Adrenal gland (tissue), 5 donors: ENCODE results near the gene QRICH2.

Source experiments
- CTCF ChIP-seq, 6 experiments: fragments of 450-650 bp in 4 of 6; fragments of 200-600 bp in 2 of 6; sonication (generic) in 1 of 6; IDR thresholded peaks; 1 replicate in 5 of 6; 2 replicates in 1 of 6; pipeline versions ENCODE4 v1.5.1 to v1.8.0; 2016 to 2021; ENCODE audit warnings: antibody characterized with exemption in 6 of 6, mild to moderate bottlenecking in 2 of 6, moderate library complexity in 1 of 6
- POLR2A ChIP-seq, 2 donors: fragments of 450-650 bp; IDR thresholded peaks; one replicate each; pipeline ENCODE4 v1.6.1; 2017; ENCODE audit warnings: antibody characterized with exemption in 2 of 2, mild to moderate bottlenecking in 2 of 2, moderate library complexity in 1 of 2
- donor health status: DM: no; HTN: no; CAD: no.

- TF ChIP-seq CTCF (IDR thresholded peaks at IDR 0.05) (no peak), POLR2A (IDR thresholded peaks at IDR 0.05) (no peak)
Observed at GRCh38 chr17:76337413-76337777, 29.3 kb upstream of the QRICH2 start.
